OCI-LY1 (cell line): ENCODE data around the gene CLDN20.

Source experiments
- CTCF ChIP-seq: fragments of 200-600 bp; sonication (generic), shearing (Covaris generic); IDR thresholded peaks from 2 replicates; pipeline ENCODE4 v1.5.1; 2017; ENCODE audit warnings: mild to moderate bottlenecking, antibody characterized with exemption, low read length, moderate library complexity, mixed read lengths
- EZH2 ChIP-seq: fragments of 200-600 bp; sonication (generic), shearing (Covaris generic); IDR thresholded peaks from 2 replicates; pipeline ENCODE4 v1.8.0; 2017; ENCODE audit warnings: borderline replicate concordance, mixed run types, mild to moderate bottlenecking, antibody characterized with exemption, low read length, moderate library complexity, mixed read lengths

DNA sequence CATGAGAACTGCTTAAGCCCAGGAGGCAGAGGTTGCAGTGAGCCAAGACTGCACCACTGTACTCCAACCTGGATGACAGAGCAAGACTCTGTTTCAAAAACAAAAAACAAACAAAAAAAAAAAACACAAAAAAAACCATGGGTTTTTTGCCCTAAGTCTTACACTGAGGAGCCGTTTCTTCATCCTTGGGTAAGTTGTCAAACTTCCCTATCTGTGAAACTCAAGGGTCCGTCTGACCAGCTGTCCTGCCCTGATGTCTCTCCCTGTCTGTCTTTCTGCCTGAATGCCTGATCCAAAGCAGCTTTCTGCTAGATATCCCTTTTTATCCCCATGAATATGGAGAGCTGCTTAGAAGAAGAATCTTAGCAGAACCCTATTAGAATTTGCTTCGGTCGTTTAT is 41.3 kb upstream of the CLDN20 start:
- no peak for TF ChIP-seq CTCF
- TF ChIP-seq EZH2 = no peak
